Right lobe of liver (tissue), 6 donors: ENCODE measurements around the gene ZNF581. TPM values are rescaled to one million over a fixed set of nuclear protein-coding genes. Genes with fewer than 3 reads are reported as not detected.

Experiments
- ATAC-seq, 4 donors: fragments of 200-7000 bp; cut with Tn5 transposase; one replicate each; pipeline ENCODE4 v1.9.1; 2020; ENCODE audit warnings: mild to moderate bottlenecking in 4 of 4, moderate library complexity in 4 of 4
- DNase-seq, 3 donors: peaks; one replicate each; pipeline ENCODE4 v3.0.0-alpha.2; 2020
- H3K27ac ChIP-seq, 3 donors: fragments of 200-600 bp; one replicate each; pipeline ENCODE4 v1.8.0; 2022
- H3K27me3 ChIP-seq, 2 donors: fragments of 200-600 bp; one replicate each; pipeline ENCODE4 v1.8.0; 2022
- H3K36me3 ChIP-seq, 4 donors: fragments of 200-600 bp; sonication (generic) in 1 of 4; one replicate each; pipeline versions ENCODE4 v1.5.1 to v1.8.0; 2017 to 2022; ENCODE audit warnings: control low read depth in 1 of 4
- H3K4me1 ChIP-seq, 4 donors: fragments of 200-600 bp; sonication (generic) in 1 of 4; one replicate each; pipeline versions ENCODE4 v1.5.1 to v1.8.0; 2017 to 2022; ENCODE audit warnings: control low read depth in 1 of 4
- H3K4me3 ChIP-seq, 3 donors: fragments of 200-600 bp; one replicate each; pipeline ENCODE4 v1.8.0; 2022
- H3K9me3 ChIP-seq, 4 donors: fragments of 200-600 bp; sonication (generic) in 1 of 4; one replicate each; pipeline versions ENCODE4 v1.5.1 to v1.8.0; 2017 to 2022; ENCODE audit warnings: control low read depth in 1 of 4
- CTCF ChIP-seq, 4 donors: fragments of 200-600 bp in 3 of 4; fragments of 450-650 bp in 1 of 4; IDR thresholded peaks; one replicate each; pipeline versions ENCODE4 v1.5.1 to v1.8.0; 2016 to 2022; ENCODE audit warnings: antibody characterized with exemption in 4 of 4, mild to moderate bottlenecking in 2 of 4
- POLR2A ChIP-seq: fragments of 450-650 bp; IDR thresholded peaks from one replicate; pipeline ENCODE4 v1.6.1; 2017; ENCODE audit warnings: antibody characterized with exemption, mild to moderate bottlenecking
- WGBS: methylation state at CpG from one replicate; pipeline ENCODE4 v1.1.6; 2018; ENCODE audit warnings: low coverage, low lambda C conversion rate; ENCODE audit not compliant: insufficient coverage; ENCODE audit errors: missing lambda C conversion rate; 5-methylcytosine and 5-hydroxymethylcytosine counted together
- intact Hi-C, 2 donors: fragments of 100-400 bp; cut with DNase I; formaldehyde crosslinking; loops; one replicate each; pipeline versions ENCODE4 v1.11.2 to v1.14.1; 2022
- total RNA-seq, 6 experiments: library from RNA; depleted of rRNA in 2 of 6; stranded (reverse); fragments of >200 nt in 2 of 6; fragmentation: NEBNext Ultra II Directional in 3 of 6; extraction: Animal tissue kit (Norgen Biotek cat#: 25700) in 3 of 6; gene quantifications; one replicate each; pipeline versions ENCODE4 v1.1.0 to v1.2.4, GENCODE V29; 2016 to 2023
- donor health status: DM: no; HTN: yes; CAD: no.
- donor health status: DM: no; HTN: no; CAD: no.
- donor health status: DM: no; HTN: no; CAD: no.
- donor health status: DM: no; HTN: yes; CAD: no.
- donor health status: DM: no; HTN: yes; CAD: no.

Gene ZNF581
- total RNA-seq, 6 experiments from 2014 or later = 2.7 to 7.3 (median 5.1) TPM

GRCh38 chr19:55660991-55661390 is 17.5 kb downstream of the ZNF581 start:
- TF ChIP-seq CTCF (IDR thresholded peaks at IDR 0.05) (no peak), POLR2A (no peak)
- peaks cover 0 to 29% (median 12%) of the 10 kb centered on the region in 4 donors for H3K4me1 ChIP-seq
- no peak for DNase-seq
- H3K36me3 ChIP-seq = peaks cover 0 to 52% (median 22%) of the 10 kb centered on the region in 4 donors
- no peaks in the 10 kb centered on the region for H3K9me3 ChIP-seq
- H3K4me3 ChIP-seq = no peak overlapping the region
- intact Hi-C loops = no loop called here
- H3K27me3 ChIP-seq = no peaks in the 10 kb centered on the region
- H3K27ac ChIP-seq = no peak overlapping the region
- 82% methylated on average over 7 of the region's 16 CpGs for WGBS
- no peak for ATAC-seq

- H3K27me3 ChIP-seq = no peaks in the 10 kb centered on the region
- WGBS = 44% methylated on average over 7 of the region's 7 CpGs
- H3K27ac ChIP-seq = no peak overlapping the region
- intact Hi-C loops = no loop called here
- DNase-seq (no peak), ATAC-seq (no peak)
- TF ChIP-seq POLR2A (no peak), CTCF (IDR thresholded peaks at IDR 0.05) (no peak)
- peaks cover 0 to 21% (median 8%) of the 10 kb centered on the region in 4 donors for H3K4me1 ChIP-seq
- H3K4me3 ChIP-seq = no peak overlapping the region
- H3K36me3 ChIP-seq = peaks cover 0 to 60% (median 26%) of the 10 kb centered on the region in 4 donors
- H3K9me3 ChIP-seq = no peaks in the 10 kb centered on the region
These were observed 18.4 kb downstream of the ZNF581 start for GRCh38 chr19:55661826-55662225.

- WGBS = no CpG with 5 or more reads among the region's 20 CpGs
- H3K4me1 ChIP-seq = no peaks in the 10 kb centered on the region
- DNase-seq = no peak
These were observed 20.5 kb downstream of the ZNF581 start for GRCh38 chr19:55663846-55664536.

GRCh38 chr19:55666343-55667005 is 23.0 kb downstream of the ZNF581 start:
- intact Hi-C loops = no loop called here
- ATAC-seq (no peak), DNase-seq (no peak)
- WGBS = 90% methylated on average over 2 of the region's 12 CpGs
- H3K4me1 ChIP-seq = no peaks in the 10 kb centered on the region
- no peaks in the 10 kb centered on the region for H3K27me3 ChIP-seq
- H3K36me3 ChIP-seq = peaks cover 17 to 82% (median 39%) of the 10 kb centered on the region in 4 donors
- H3K9me3 ChIP-seq = no peaks in the 10 kb centered on the region
- no peak overlapping the region for H3K27ac ChIP-seq
- TF ChIP-seq CTCF (IDR thresholded peaks at IDR 0.05) (no peak), POLR2A (no peak)
- H3K4me3 ChIP-seq = no peak overlapping the region

More at GRCh38 chr19:55663846-55664536, 20.5 kb downstream of the ZNF581 start:
- Histone ChIP-seq H3K4me3 (no peak overlapping the region), H3K27me3 (no peaks in the 10 kb centered on the region), H3K36me3 (peaks cover 5 to 82% (median 32%) of the 10 kb centered on the region in 4 donors), H3K9me3 (no peaks in the 10 kb centered on the region), H3K27ac (no peak overlapping the region)
- ATAC-seq = no peak
- intact Hi-C loops = no loop called here
- TF ChIP-seq POLR2A = no peak
- TF ChIP-seq CTCF (IDR thresholded peaks at IDR 0.05) = no peak
